CD4-positive, alpha-beta T cell treated with Interleukin-2 at 100 ng/mL for 4 hours (primary cell): ENCODE results near the gene GALNT2.

Experiments
- DNase-seq: peaks from one replicate; pipeline ENCODE4 v3.0.0-alpha.2; 2020; ENCODE audit warnings: low spot score

The GALNT2 gene

GRCh38 chr1:230263568-230264195, 196.6 kb downstream of the GALNT2 start:
- DNase-seq = no peak

- DNase-seq = no peak
Measured at GRCh38 chr1:230264342-230264741, 197.3 kb downstream of the GALNT2 start.

- DNase-seq = no peak
Measured at GRCh38 chr1:230265200-230266115, 198.4 kb downstream of the GALNT2 start.

- DNase-seq = no peak
Measured at GRCh38 chr1:230266456-230266855, 199.4 kb downstream of the GALNT2 start.

GRCh38 chr1:230267338-230268065, 200.5 kb downstream of the GALNT2 start:
- no peak for DNase-seq

- DNase-seq = no peak
Measured at GRCh38 chr1:230268371-230269170, 201.5 kb downstream of the GALNT2 start.

- no peak for DNase-seq
Measured at GRCh38 chr1:230270185-230270558, 203.1 kb downstream of the GALNT2 start.

- no peak for DNase-seq
Measured at GRCh38 chr1:230270559-230271281, 203.7 kb downstream of the GALNT2 start.

GRCh38 chr1:230271300-230272035, 204.4 kb downstream of the GALNT2 start:
- DNase-seq = no peak

GRCh38 chr1:230272557-230272956, 205.5 kb downstream of the GALNT2 start:
- DNase-seq = no peak

GRCh38 chr1:230273141-230273710, 206.2 kb downstream of the GALNT2 start:
- DNase-seq = no peak

- no peak for DNase-seq
Measured at GRCh38 chr1:230274254-230274653, 207.2 kb downstream of the GALNT2 start.

GRCh38 chr1:230276401-230276800, 209.4 kb downstream of the GALNT2 start:
- no peak for DNase-seq

GRCh38 chr1:230277201-230278025, 210.4 kb downstream of the GALNT2 start:
- DNase-seq = no peak

- no peak for DNase-seq
Measured at GRCh38 chr1:230278376-230278775, 211.3 kb downstream of the GALNT2 start.

GRCh38 chr1:230278871-230279582, 212.0 kb downstream of the GALNT2 start:
- DNase-seq = no peak

- DNase-seq = no peak
Measured at GRCh38 chr1:230279583-230279945, 212.5 kb downstream of the GALNT2 start.

- no peak for DNase-seq
Measured at GRCh38 chr1:230280054-230280795, 213.2 kb downstream of the GALNT2 start.
